Fibroblast of gingiva (primary cell): Measurements from ENCODE around the gene PAPPA2.
"Not testable (repeated sequence)": the region's sequence is repeated elsewhere in the genome, so short reads cannot be mapped to it uniquely, and the experiment has no call there.

Source experiments
- DNase-seq: peaks from one replicate; pipeline ENCODE4 v3.0.0-alpha.2; 2011; ENCODE audit warnings: low read depth

PAPPA2 gene

DNA sequence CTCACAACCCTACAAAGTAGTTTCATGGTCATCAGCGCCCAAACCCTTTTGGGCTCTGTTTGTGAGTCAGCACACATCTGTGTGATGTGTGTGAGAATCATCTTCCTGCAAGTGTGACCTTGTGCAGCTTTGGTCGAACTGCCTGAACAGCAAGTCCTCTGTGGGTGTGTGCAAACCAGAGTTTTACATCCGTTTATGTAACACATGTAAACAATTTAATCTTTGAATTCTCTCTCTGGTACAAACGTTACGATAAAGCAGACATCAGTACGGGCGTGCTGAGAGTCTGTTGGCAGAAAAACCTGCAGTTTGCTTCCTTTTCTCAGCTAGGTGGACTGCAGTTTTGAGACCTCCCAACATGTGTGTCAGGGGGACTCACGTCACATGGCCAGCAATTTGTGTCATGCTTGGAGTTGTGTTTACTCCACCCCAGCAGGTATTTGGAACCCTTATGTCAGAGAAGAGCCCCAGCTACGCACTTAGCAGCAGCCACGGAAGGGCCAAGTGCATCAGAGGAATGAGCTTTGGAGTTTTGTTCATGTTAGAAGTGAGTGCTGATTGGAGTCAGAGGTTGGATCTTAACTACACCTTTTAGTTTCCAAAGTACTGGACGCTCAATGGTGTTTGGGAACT is 230.8 kb downstream of the PAPPA2 start:
- DNase-seq: no peak

DNA sequence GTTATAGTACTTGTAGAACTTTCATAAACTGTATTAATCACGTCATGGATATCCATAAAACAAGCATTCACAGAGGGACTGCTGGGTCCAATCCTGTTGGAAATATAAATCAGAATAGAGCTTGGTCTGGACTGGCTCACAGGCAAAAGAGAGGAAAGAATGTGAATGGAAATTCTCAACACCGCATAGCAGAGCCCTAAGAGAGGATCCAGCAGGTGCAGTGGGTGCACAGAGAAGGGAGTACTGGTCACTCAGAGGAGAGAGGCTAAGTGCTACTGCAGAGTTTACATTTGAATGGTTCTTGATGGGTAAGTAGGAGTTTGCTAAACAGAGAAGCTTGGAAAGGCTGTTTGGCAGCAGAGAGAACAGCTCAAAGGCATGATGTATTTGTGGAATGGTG is 231.7 kb downstream of the PAPPA2 start:
- no peak for DNase-seq

DNA sequence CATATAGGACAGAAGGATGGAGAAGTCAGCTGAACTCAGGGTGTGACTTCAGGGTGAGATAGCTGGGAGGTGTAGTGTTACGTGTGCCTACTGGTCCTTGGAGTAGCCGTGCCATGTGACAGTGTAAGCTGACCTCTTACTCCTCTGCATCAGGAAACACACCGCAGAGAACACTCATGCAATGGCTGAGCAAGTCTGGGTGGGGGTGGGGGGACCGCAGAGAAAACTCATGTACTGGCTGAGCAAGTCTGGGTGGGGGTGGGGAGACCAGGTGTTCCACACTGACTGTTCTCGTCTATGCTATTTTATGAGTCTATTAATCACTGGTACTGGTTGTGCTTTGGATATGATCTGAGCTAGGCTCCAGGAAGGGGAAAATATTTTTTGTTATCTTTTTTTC is 233.1 kb downstream of the PAPPA2 start:
- no peak for DNase-seq

DNA sequence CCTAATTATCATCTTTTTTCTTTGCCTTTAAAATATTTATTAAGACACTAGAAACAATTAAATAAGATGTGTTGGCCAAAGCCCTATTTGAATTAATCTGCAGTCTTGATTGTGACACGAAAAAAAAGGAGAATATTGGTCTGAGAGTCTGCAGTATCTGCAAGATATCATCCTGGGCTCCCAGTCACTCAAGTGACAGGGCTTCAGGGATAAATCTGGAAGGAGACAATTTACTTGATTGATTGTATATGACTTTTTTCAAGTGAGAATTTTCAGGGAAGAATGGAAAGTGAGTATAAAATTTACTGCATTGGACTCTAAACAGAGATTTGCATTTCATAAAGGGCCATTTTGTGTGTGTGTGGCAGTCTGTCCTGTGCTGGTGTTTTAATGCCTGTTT is 233.7 kb downstream of the PAPPA2 start:
- DNase-seq: no peak

DNA sequence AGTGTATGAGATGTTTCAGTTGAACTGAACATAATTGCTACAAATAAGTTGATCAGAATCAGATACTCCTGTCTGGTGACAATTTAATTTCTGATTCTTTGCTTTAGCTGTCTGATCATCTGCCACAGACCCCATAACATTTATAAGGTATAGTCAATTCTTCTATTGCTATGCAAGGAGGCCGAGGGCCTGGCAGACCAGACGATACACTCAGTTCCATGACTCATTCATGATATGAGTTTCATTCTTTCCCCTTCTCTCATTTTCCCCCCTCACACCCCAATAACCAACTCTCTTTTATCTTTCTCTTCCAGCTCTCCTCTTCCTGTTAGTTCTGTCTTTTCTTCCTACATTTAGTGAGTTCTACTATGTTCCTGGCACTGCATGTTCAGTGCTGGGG is 236.8 kb downstream of the PAPPA2 start:
- no peak for DNase-seq

DNA sequence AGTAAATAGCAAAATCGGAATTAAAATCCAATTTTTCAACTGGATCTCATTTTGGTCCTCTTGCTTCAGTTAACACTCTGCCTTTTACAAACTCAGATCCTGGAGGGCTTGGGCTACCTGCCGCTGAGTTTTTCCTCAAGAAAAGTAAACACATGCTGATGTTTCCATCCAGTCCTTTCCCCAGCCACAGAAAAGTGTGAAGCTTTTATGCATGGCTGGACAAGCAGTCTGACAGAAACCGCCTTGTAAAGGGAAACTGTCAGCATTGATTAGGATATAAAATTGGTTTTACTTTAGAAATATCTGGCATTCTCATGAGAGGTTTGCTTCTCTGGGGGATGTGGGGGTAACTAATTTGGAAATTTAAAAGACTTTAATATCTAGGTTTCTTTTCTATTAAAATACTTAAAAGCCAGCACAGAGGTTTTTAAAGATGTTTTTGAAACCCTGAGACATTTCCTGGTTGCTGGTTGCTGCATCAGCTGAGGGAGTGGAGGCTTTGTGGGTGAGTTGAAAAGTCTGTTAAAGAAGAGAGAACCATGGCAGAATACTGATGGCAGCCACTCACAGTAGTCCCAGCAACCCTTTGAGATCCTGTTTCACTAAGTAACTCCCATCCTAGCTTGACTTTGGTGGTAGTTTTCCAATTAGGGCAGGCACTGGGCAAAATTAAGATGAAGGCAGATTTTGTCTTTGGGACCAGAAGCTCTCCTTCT is 238.3 kb downstream of the PAPPA2 start:
- DNase-seq: no peak

DNA sequence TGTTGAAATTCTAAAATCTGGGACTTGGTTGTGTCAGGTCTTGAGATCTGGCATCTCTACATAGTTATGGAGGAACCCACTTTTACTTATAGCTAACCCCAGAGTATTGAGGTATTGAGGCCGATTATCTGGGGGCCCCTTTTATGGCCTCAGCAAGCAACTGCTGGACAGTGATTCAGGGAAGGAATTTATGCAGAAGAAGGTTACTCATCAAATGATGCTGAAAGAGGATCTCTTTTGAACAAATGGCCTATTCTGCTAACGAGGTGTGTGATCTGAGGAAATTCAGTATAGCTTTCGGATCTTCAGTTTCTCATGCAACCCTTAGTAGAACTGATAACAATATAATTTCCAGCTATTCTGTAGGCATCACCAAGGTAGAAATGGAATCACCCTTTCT is 239.9 kb downstream of the PAPPA2 start:
- DNase-seq: no peak

DNA sequence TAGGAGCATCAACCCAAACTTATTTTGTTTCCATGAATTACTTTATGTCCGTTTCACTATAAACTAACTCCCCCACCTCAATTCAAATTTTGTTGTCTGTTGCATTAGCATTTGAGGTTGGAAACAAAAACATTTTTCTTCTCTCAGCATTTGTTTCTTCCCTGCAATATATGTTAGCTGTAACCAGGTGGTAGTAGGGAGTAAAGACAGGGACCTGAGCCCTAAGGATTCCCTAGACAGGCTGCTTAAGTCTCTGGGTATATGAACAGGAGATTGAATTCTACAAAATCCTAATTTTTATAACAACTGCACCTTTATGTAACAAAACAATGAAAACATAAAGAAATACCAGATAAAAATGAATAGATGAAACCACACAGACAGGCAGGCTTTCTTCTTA is 242.6 kb downstream of the PAPPA2 start:
- no peak for DNase-seq

DNA sequence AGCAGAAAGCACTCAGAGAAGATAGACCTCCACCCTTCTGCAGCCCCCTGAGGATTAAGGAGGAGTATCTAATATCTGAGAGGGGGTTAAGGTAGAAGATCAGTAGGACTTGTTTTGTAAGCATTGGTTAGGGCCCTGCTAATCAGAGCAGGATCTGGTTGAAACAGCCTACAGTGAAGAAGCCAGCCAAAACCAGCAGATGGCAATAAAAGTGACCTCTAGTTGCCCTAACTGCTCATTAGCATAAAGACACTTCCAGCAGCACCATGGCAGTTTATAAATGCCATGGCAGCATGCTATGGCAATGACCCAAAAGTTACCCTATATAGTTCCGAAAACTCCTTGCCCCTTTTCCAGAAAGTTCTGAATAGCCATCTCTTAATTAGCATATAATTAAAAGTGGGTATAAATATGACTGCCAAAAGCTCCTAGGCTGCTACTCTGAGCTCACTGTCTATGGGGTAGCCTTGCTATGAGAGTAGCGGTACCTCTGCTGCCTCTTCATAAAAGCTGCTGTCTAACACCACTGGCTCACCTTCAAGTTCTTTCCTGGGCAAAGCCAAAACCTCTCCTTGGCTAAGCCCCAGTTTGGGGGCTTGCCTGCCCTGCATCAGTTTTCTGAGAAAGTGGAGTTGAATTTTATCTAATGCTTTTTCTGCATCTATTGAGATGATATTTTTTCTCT is 254.2 kb downstream of the PAPPA2 start:
- DNase-seq: no peak

DNA sequence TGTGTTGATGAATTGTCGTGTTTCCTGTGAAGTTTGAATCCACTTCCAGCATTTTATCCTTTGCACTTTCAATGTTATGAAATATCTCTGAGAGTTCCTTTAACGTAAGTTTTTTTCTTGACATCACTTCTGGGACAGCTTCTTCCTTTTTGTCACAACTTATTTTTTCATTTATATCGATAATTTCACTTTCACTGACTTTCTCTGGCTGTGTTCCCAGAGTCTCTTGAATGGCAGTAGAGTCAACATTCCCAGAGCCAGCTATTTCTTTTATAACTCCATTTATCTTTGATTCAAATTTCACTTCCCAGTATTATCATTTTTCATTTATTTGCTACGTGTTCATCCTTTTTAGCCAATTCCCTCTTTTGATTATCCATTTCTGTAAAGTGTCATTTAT is 256.5 kb downstream of the PAPPA2 start:
- DNase-seq: no peak

DNA sequence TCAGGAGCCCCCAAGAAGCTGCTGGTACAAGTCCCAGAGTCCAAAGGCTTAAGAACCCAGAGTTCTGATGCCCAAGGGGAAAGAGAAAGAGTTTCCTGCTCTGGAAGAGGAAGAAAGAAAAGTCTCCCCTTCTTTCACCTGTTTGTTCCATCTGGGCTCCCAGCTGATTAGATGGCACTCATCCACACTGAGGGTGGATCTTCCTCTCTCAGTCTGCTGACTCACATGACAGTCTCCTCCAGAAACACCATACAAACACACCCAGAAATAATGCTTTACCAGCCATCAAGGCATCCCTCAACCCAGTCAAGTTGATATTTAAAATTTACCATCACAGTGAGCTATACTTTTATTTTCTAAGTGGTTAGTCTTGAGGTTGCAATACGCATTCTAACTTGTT is 257.9 kb downstream of the PAPPA2 start:
- DNase-seq: no peak

DNA sequence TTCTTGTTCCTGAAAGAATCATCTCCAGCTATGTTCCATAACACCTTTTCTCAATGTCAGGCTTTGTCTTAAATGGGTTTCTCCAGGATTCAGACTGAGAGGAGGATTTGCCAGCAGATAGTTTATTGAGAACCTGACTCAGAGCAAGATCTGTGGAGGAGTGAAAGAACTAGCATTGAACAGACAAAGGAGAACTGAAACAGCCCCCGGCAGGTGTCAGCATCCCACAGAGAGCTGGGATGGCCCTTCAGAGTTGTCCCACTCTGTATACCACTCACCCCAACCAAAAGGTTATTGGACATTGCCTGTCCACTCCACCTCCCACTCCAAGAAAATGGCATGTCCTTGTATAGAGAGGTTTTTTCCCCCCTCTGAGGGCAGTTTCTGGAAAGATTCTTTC is 270.7 kb downstream of the PAPPA2 start:
- no peak for DNase-seq

DNA sequence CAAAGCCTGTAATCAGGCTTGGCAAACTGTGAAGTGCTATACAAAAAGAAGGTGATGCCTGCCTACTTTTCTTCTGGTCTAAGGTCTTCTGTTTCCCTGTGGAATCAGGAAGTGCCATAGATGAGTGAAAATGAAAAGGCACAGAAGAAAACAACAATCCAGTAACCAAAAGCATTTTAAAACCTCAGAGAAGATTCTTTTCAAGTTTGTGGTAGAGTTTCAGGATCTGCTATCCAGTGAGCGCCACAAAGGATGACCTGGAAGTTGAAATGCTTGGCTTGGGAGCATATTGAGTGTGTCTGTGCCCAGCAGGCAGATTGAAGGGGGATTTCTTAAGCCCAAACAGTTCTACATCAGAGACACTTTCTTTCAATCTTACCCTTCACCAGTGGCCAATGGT is 272.2 kb downstream of the PAPPA2 start:
- no peak for DNase-seq

DNA sequence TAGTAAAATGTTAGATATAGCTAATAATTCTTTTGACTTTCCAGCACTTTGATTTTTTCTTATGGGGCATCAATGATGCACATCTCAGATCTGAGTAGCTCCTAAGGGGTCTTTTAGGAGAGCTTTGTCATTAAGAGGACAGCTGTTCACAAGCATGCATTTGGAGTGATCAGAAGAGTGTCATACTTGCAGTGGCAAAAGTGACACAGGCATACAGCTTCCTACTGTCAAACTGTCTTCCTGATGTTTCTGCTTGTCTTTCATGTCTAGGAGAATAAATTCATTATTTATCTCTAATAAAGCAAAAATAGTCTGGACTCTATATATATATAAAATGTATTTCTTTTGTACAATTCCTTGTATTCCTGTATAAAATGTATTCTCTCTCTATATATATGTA is 273.0 kb downstream of the PAPPA2 start:
- DNase-seq: no peak

DNA sequence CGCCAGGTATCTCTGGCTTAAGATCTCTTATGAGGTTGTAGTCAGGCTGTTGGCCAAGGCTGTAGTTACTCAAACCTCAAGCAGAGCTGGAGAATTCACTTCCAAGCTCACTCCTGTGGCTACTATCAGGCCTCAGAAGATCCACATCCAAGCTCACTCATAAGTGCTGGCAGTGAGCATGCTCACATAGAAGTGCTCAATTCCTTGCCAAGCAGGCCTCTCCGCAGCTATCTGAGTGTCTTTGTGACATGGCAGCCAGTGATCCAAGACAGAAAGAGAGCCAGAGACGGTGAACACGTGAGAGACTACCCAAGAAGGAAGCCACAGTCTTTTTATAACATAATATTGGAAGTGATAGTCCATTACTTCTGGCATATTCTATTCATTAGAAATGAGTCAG is 278.2 kb downstream of the PAPPA2 start:
- no peak for DNase-seq

DNA sequence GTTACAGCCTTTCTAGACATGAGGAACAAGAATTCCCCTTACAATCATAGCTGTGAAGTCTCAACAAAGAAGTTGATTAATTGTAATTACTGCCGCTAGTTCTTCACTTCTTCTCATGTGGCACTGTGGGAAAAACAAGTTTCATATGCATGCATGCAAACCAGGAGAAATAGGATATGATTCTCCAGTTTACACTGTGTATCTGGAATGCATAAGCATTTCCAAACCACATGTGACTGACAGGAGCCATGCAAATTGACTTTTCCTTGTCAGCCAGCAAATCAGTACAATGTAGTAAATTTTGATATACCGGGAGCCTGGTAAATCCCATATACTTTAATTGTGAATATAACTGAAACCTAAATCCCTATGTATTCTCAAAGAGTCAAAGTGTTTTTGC is 279.3 kb downstream of the PAPPA2 start:
- DNase-seq: no peak

DNA sequence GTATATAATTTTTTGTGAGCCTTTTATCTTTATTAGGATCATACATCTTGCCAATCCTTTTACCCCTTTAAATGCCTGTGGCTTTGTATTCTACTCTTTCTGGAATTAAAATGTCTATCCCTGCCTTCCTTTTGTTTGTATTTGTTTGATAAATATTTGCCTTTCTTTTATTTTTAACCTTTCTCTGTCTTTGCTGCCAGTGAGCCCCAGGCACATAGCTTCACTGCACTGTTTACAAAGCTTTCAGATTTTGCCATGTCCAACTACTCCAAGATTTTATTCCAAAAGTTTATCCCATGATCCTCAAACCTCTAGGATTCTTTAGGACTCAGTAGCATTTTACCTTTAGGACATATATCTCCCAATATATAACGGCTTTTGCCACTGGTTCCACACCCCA is 281.2 kb downstream of the PAPPA2 start:
- DNase-seq: no peak

DNA sequence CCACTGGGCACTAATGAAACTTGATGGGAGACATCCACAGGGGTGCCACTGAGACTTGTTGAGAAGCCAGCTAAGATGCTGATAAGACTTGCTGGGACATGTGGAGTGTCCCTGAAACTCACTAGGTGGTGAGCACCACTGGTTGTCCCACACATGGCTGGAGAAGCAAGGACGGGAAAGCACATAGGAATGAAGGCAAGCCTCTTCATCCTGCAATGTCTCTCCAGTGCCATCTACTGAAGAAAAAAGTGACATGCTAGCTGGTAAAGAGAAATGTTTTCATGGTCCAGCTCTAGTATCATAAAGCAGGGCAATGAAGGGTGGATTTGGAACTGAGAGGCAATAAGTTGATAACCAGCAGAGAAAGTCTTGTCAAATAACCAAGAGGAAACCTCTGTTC is 283.0 kb downstream of the PAPPA2 start:
- DNase-seq: no peak

DNA sequence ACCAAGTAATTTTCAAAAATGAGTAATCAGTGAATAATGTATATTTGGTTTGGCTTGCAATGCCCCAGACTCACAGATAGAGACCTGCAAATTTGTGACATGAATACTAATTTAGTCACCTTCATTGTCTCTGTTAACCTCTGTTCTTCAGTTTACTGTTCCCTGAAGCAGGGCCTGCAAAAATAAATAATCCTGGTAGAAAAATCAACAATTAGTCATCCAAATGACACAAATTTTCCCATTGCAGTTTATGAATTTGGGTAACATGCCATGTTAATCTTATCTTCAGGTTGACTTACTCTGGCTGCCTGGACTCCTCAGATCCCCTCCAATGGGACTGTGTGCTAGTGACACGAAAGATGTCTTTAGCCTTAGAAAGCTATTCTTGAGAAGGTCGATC is 289.5 kb downstream of the PAPPA2 start:
- no peak for DNase-seq

DNA sequence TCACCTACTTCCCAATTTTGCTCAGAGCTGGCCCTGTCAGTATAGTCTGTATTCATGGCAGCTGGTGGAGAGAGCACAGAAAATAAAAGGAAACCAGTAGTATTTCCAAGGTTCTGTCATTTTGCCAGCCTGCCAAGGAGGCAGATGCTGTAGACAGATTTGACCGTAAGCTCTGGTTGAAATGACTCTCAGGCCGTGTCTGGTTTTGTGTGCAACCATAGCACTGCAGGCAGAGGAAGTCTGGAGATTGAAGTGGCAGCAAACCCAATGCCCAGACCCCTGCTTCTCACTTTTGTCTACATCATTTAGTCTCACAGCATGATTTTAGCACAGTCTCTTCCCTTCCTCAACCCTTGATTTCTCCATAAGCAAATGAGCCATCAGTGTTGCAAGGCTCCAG is 291.7 kb downstream of the PAPPA2 start:
- no peak for DNase-seq

DNA sequence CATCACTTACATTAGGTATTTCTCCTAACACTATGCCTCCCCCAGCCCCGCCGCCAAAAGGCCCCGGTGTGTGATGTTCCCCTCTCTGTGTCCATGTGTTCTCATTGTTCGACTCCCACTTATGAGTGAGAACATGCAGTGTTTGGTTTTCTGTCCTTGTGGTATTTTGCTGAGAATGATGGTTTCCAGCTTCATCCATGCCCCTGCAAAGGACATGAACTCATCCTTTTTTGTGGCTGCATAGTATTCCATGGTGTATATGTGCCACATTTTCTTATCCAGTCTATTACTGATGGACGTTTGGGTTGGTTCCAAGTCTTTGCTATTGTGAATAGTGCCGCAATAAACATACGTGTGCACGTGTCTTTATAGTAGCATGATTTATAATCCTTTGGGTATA is 293.8 kb downstream of the PAPPA2 start:
- not testable (repeated sequence) for DNase-seq

DNA sequence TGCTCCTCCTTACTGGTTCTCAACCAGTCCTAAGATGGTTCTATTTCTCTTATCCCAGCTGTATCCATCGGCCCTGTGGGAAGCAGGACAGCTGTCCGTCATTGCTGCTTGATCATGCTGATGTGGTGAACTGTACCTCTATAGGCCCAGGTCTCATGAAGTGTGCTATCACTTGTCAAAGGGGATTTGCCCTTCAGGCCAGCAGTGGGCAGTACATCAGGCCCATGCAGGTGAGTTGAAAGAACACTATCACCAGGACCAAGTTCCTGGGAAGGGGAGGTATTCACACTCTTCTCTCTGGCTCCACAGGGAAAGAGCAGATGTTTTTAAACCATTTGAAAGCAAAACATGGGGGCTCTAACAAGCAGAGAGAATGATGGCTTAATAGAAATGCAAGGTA is 302.6 kb downstream of the PAPPA2 start:
- DNase-seq: no peak

DNA sequence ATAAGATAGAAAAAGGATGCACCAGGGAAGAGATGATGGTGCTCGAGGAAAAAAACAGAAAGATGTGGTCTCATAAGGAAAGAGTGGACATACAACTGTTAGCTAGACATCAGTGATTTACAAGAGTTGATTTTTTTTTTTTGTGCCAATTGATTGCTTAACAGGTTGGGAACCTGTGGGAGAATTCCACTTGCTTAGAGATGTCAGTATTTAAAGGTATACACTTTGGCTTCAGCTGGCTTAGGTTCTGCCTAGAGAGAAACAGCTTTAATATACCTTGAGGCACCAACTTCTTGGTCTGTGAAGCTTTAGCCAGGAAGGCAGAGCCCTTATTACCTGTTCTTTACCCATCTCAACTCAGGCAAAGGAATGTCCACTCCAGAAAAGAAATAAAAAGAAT is 303.8 kb downstream of the PAPPA2 start:
- DNase-seq: no peak

DNA sequence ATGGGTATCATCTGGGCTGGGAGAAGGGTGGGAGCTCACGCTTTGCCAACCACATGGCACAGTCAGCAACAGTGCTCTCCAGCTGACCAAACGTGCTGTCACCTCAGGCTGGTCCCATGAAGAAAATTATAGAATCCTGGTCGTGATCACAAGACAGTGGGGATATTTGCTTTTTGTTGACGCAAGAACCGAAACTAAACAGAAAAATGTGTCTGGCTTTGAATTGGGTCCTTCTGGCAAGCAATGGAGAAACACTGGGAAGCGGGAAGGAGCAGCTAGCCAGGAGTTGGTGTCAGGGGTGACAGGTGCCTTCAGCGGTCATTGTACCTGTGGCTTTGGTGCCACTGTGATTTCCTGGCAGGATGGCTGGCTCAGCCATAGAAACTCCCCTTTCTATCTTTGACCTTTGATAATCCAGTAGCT is 304.8 kb downstream of the PAPPA2 start:
- no peak for DNase-seq
